K562 (cell line): ENCODE measurements around the gene PHF12. TPM values are rescaled to one million over a fixed set of nuclear protein-coding genes. Genes with fewer than 3 reads are reported as not detected.

Source experiments
- CBFB ChIP-seq: sonication (generic); formaldehyde crosslinking; IDR thresholded peaks from 2 replicates; pipeline ENCODE4 v1.4.0; 2020; ENCODE audit warnings: mild to moderate bottlenecking, missing genetic modification reagents
- CC2D1A ChIP-seq: fragments of 450-650 bp; IDR thresholded peaks from 2 replicates; pipeline ENCODE4 v1.6.1; 2017; ENCODE audit warnings: mild to moderate bottlenecking
- NR2C1 ChIP-seq, 2 experiments: fragments of 450-650 bp; IDR thresholded peaks; 2 replicates each; pipeline ENCODE4 v1.6.1; 2017; ENCODE audit warnings: mild to moderate bottlenecking in 2 of 2, antibody characterized with exemption in 1 of 2, inconsistent platforms in 1 of 2, missing compliant biosample characterization in 1 of 2, missing genetic modification characterization in 1 of 2
- RAD51 ChIP-seq: fragments of 450-650 bp; IDR thresholded peaks from 2 replicates; pipeline ENCODE4 v1.7.1; 2016; ENCODE audit warnings: low read depth, mild to moderate bottlenecking, borderline replicate concordance
- RHOXF2B ChIP-seq: fragments of 250-450 bp; sonication (Bioruptor Pico); conservative IDR thresholded peaks from 2 replicates; pipeline ENCODE4 v1.5.1; 2021
- SIN3A ChIP-seq, 2 experiments: fragments of 150-350 bp in 1 of 2; IDR thresholded peaks; 2 replicates each; pipeline ENCODE4 v1.6.1; 2011 to 2016; ENCODE audit warnings: borderline replicate concordance in 2 of 2, low read depth in 2 of 2, low read length in 2 of 2, mild to moderate bottlenecking in 2 of 2, moderate library complexity in 2 of 2; ENCODE audit not compliant: control insufficient read depth in 1 of 2
- YY1 ChIP-seq, 3 experiments: IDR thresholded peaks; 2 replicates each; pipeline ENCODE4 v1.6.1; 2011; ENCODE audit warnings: low read length in 2 of 3, mild to moderate bottlenecking in 2 of 3, moderate library complexity in 2 of 3, borderline replicate concordance in 1 of 3, control low read depth in 1 of 3, low read depth in 1 of 3; ENCODE audit not compliant: insufficient read depth in 3 of 3, insufficient replicate concordance in 2 of 3, control insufficient read depth in 1 of 3, insufficient read length in 1 of 3; ENCODE audit errors: extremely low read depth in 1 of 3
- polyA plus RNA-seq, 8 experiments: library from polyadenylated mRNA; depleted of rRNA in 4 of 8; stranded (reverse) in 5 of 8; unstranded in 3 of 8; fragments of >200 nt; fragmentation: Nextera tagmentation in 2 of 8; fragmentation: Illumina TruSeq in 1 of 8; extraction: Ambion mirVana in 2 of 8; extraction: Trizol in 1 of 8; gene quantifications; 2 replicates each; pipeline versions ENCODE4 v1.2.1 to v1.2.3, GENCODE V29; 2011 to 2014; ENCODE audit warnings: inconsistent platforms in 1 of 8, missing spikeins in 1 of 8
- total RNA-seq, 7 experiments: library from RNA; depleted of rRNA in 6 of 7; stranded (reverse); fragments of >200 nt in 6 of 7; fragmentation: Illumina TruSeq in 2 of 7; extraction: Trizol in 2 of 7; gene quantifications; 2 replicates each; pipeline versions ENCODE4 v1.2.1 to v1.2.3, GENCODE V29; 2011 to 2021; ENCODE audit warnings: low replicate concordance in 1 of 7
- TF ChIP-seq, protein P1 (sequence below), 2 experiments: fragments of 450-650 bp; formaldehyde crosslinking in 1 of 2; IDR thresholded peaks; 2 replicates each; pipeline versions ENCODE4 v1.4.0 to v1.6.1; 2014 to 2020; ENCODE audit warnings: mild to moderate bottlenecking in 2 of 2, borderline replicate concordance in 1 of 2, low read depth in 1 of 2
- TF ChIP-seq, protein P2 (sequence below), 2 experiments: IDR thresholded peaks; 2 replicates each; pipeline ENCODE4 v1.6.1; 2011; ENCODE audit warnings: borderline replicate concordance in 1 of 2, control low read depth in 1 of 2, low read depth in 1 of 2, low read length in 1 of 2, mild to moderate bottlenecking in 1 of 2, mixed read lengths in 1 of 2, moderate library complexity in 1 of 2; ENCODE audit not compliant: insufficient read depth in 1 of 2, insufficient read length in 1 of 2, poor library complexity in 1 of 2, severe bottlenecking in 1 of 2; ENCODE audit errors: extremely low read depth in 1 of 2
- TF ChIP-seq, protein P3 (sequence below): fragments of 450-650 bp; IDR thresholded peaks from 2 replicates; pipeline ENCODE4 v1.7.1; 2018; ENCODE audit warnings: mild to moderate bottlenecking, low read depth; ENCODE audit not compliant: partially characterized antibody
- TF ChIP-seq, protein P4 (sequence below): fragments of 200-800 bp; sonication (Bioruptor generic); IDR thresholded peaks from 2 replicates; pipeline ENCODE4 v1.6.1; 2017; ENCODE audit warnings: missing genetic modification characterization, missing compliant biosample characterization

Gene PHF12
- total and polyA plus RNA-seq, 9 of the 15 experiments (the other 6 are each of a cell fraction or from before 2014, with no cell fraction given), result 0.82 to 31.3 (median 13.5) TPM

DNA sequence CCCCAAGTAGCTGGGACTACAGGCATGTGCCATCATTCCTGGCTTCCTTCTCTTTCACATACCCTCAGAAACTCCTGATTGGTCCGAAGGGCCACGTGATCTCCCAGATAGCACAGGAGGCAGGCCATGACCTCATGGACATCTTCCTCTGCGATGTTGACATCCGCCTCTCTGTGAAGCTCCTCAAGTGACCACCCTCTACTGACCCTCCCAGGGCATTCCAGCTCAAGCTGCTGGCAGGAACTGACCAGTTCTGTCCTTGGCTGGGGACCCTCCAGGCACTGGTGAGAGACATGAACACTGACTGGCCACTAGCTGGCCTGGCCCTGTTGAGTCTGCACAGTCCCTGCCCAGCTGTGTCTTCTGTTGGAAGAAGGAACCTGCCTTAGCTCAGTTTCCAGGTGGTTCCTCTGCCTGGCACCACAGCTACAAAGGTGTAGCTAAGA lies 90.9 kb downstream of the PHF12 start (continued):
- TF ChIP-seq, protein P1, sequence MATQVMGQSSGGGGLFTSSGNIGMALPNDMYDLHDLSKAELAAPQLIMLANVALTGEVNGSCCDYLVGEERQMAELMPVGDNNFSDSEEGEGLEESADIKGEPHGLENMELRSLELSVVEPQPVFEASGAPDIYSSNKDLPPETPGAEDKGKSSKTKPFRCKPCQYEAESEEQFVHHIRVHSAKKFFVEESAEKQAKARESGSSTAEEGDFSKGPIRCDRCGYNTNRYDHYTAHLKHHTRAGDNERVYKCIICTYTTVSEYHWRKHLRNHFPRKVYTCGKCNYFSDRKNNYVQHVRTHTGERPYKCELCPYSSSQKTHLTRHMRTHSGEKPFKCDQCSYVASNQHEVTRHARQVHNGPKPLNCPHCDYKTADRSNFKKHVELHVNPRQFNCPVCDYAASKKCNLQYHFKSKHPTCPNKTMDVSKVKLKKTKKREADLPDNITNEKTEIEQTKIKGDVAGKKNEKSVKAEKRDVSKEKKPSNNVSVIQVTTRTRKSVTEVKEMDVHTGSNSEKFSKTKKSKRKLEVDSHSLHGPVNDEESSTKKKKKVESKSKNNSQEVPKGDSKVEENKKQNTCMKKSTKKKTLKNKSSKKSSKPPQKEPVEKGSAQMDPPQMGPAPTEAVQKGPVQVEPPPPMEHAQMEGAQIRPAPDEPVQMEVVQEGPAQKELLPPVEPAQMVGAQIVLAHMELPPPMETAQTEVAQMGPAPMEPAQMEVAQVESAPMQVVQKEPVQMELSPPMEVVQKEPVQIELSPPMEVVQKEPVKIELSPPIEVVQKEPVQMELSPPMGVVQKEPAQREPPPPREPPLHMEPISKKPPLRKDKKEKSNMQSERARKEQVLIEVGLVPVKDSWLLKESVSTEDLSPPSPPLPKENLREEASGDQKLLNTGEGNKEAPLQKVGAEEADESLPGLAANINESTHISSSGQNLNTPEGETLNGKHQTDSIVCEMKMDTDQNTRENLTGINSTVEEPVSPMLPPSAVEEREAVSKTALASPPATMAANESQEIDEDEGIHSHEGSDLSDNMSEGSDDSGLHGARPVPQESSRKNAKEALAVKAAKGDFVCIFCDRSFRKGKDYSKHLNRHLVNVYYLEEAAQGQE (IDR thresholded peaks at IDR 0.05; ENCODE audit: borderline replicate concordance), result peak; percentile 80
- TF ChIP-seq, protein P1 (CRISPR knock-in tag; IDR thresholded peaks at IDR 0.05; ENCODE audit: low read depth), result no peak
- peak; percentile 66; the same call in 1 of the 2 replicates for TF ChIP-seq RHOXF2B
- 0 out of 4 replicates have a peak, but pooled peaks of 1 of the 2 experiments have one; percentile 5 for TF ChIP-seq SIN3A (IDR thresholded peaks at IDR 0.05; ENCODE audit: borderline replicate concordance in 2 of 2, control insufficient read depth in 1 of 2, low read depth in 2 of 2, low read length in 2 of 2)
- TF ChIP-seq YY1 (IDR thresholded peaks at IDR 0.05; ENCODE audit: borderline replicate concordance in 1 of 3, control insufficient read depth in 1 of 3, extremely low read depth in 1 of 3, insufficient read depth in 3 of 3, insufficient read length in 1 of 3, insufficient replicate concordance in 2 of 3, low read depth in 1 of 3, low read length in 2 of 3), result peak in 1 of 3 experiments; percentile 25
- TF ChIP-seq CBFB (CRISPR knock-in tag), result 0 out of 2 replicates have a peak, but pooled peaks have one; percentile 23
- TF ChIP-seq, protein P2, sequence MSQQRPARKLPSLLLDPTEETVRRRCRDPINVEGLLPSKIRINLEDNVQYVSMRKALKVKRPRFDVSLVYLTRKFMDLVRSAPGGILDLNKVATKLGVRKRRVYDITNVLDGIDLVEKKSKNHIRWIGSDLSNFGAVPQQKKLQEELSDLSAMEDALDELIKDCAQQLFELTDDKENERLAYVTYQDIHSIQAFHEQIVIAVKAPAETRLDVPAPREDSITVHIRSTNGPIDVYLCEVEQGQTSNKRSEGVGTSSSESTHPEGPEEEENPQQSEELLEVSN (IDR thresholded peaks at IDR 0.05; ENCODE audit: borderline replicate concordance in 1 of 2, extremely low read depth in 1 of 2, insufficient read depth in 1 of 2, insufficient read length in 1 of 2, low read depth in 1 of 2, low read length in 1 of 2, poor library complexity in 1 of 2, severe bottlenecking in 1 of 2), result peak; percentile 17 to 61
- peak; percentile 97 for TF ChIP-seq RAD51
- TF ChIP-seq CC2D1A, result no peak
- TF ChIP-seq, protein P3, sequence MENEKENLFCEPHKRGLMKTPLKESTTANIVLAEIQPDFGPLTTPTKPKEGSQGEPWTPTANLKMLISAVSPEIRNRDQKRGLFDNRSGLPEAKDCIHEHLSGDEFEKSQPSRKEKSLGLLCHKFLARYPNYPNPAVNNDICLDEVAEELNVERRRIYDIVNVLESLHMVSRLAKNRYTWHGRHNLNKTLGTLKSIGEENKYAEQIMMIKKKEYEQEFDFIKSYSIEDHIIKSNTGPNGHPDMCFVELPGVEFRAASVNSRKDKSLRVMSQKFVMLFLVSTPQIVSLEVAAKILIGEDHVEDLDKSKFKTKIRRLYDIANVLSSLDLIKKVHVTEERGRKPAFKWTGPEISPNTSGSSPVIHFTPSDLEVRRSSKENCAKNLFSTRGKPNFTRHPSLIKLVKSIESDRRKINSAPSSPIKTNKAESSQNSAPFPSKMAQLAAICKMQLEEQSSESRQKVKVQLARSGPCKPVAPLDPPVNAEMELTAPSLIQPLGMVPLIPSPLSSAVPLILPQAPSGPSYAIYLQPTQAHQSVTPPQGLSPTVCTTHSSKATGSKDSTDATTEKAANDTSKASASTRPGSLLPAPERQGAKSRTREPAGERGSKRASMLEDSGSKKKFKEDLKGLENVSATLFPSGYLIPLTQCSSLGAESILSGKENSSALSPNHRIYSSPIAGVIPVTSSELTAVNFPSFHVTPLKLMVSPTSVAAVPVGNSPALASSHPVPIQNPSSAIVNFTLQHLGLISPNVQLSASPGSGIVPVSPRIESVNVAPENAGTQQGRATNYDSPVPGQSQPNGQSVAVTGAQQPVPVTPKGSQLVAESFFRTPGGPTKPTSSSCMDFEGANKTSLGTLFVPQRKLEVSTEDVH, result no peak
- TF ChIP-seq NR2C1 (IDR thresholded peaks at IDR 0.05), result peak; percentile 68
- TF ChIP-seq NR2C1 (tag; IDR thresholded peaks at IDR 0.05), result peak; percentile 67
- TF ChIP-seq, protein P4, sequence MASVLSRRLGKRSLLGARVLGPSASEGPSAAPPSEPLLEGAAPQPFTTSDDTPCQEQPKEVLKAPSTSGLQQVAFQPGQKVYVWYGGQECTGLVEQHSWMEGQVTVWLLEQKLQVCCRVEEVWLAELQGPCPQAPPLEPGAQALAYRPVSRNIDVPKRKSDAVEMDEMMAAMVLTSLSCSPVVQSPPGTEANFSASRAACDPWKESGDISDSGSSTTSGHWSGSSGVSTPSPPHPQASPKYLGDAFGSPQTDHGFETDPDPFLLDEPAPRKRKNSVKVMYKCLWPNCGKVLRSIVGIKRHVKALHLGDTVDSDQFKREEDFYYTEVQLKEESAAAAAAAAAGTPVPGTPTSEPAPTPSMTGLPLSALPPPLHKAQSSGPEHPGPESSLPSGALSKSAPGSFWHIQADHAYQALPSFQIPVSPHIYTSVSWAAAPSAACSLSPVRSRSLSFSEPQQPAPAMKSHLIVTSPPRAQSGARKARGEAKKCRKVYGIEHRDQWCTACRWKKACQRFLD (CRISPR knock-in tag), result peak; percentile 64; the same call in 1 of the 2 replicates
